AG04449 (cell line): ENCODE measurements around the gene TACR2.

Experiments used
- CTCF ChIA-PET: fragments of 350-600 bp; formaldehyde crosslinking; extraction: SDS; loops from one replicate; lab custom pipeline; 2021; ENCODE audit warnings: antibody characterized with exemption; lab: Yijun Ruan, JAX
- POLR2A ChIA-PET: fragments of 400-600, 350-600 bp; formaldehyde crosslinking; extraction: SDS; loops from one replicate; lab custom pipeline; 2020; ENCODE audit warnings: antibody characterized with exemption, inconsistent platforms; lab: Yijun Ruan, JAX
- DNase-seq: peaks from one replicate; pipeline ENCODE4 v3.0.0-alpha.2; 2010; ENCODE audit warnings: low read depth, low spot score
- H3K4me3 ChIP-seq: 2 replicates; pipeline ENCODE4 v1.5.1; 2011; ENCODE audit warnings: low read depth, mild to moderate bottlenecking, control low read depth, low read length
- CTCF ChIP-seq: IDR thresholded peaks from one replicate; pipeline ENCODE4 v1.5.1; 2011; ENCODE audit warnings: mild to moderate bottlenecking, moderate library complexity, low read length, control low read depth, inconsistent platforms; ENCODE audit not compliant: insufficient read depth; ENCODE audit errors: missing control alignments

TACR2 gene

DNA sequence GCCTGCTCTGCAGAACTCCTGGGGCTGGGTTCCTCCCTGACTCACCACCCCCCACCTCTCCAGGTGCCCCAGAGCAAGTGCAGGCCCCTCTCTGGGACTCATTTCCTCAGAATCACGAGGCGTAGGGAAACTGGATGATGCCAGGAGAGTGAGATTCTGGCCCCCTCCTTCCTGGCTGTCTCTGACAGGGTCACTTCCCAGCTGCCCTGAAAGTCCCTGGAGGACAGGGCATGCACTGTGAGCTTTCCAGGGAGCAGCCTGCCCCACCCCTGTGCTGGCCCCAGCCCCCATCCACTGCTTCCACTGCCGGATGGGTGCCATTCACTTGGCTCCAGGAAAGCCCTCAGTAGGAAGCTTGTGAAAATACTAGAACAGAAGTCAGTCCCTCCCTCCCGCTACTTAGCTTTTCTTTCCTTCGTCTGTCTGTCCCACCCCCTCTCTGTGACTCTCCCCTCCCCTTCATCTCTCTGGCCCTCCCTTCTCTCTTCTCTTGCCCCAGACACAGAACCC lies 10.4 kb downstream of the TACR2 start:
- no peak for DNase-seq
- no peak for TF ChIP-seq CTCF
- no peak overlapping the region for H3K4me3 ChIP-seq
- POLR2A ChIA-PET, result no interaction called here
- CTCF ChIA-PET, result interaction anchor here (0.6 to 6.6 kb wide), 19 partner anchors 11 to 401 kb away, joined by 3 to 81 read pairs (median 4); partner anchors contain the start of gene TACR2

DNA sequence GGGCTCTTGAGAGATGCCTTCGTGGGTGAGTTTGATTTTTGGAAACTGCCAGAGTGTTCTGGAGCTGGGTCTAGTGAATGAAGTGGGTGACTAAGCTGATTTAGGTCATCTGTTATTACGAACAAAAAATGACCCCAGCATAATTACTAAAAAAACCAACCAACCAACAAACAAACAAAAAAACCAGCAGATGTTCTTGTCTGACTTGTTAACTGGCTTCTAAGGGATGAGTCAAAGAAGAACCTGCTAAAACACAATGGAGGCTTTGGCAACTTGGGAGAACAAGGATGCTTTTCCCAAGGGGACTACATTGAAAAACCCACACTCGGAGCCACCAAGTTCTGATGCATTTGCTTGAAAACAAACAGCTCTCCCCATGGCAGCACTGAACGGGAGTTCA lies 11.5 kb downstream of the TACR2 start:
- no peak overlapping the region for H3K4me3 ChIP-seq
- ChIA-PET POLR2A (interaction anchor here (0.8 kb wide), 1 partner anchor 42 kb away, joined by 3 read pairs; no protein-coding TSS in a partner anchor), CTCF (interaction anchor here (1.0 to 6.6 kb wide), 10 partner anchors 8 to 400 kb away, joined by 3 to 81 read pairs (median 4); no protein-coding TSS in a partner anchor)
- no peak for DNase-seq
- no peak for TF ChIP-seq CTCF

GRCh38 chr10:69404786-69405185 lies 11.9 kb downstream of the TACR2 start:
- DNase-seq, result no peak
- CTCF ChIA-PET, result interaction anchor here (0.9 to 6.6 kb wide), 12 partner anchors 8 to 235 kb away, joined by 3 to 81 read pairs (median 4); partner anchors contain the start of genes HKDC1 and TACR2
- TF ChIP-seq CTCF, result no peak
- POLR2A ChIA-PET, result interaction anchor here (0.8 kb wide), 1 partner anchor 42 kb away, joined by 3 read pairs; no protein-coding TSS in a partner anchor
- no peak overlapping the region for H3K4me3 ChIP-seq

GRCh38 chr10:69403519-69403918 lies 13.2 kb downstream of the TACR2 start:
- CTCF ChIA-PET, result interaction anchor here (0.6 to 6.6 kb wide), 11 partner anchors 10 to 239 kb away, joined by 3 to 81 read pairs (median 5); partner anchors contain the start of gene HKDC1
- DNase-seq, result peak; percentile 31
- POLR2A ChIA-PET, result interaction anchor here (0.6 kb wide), 1 partner anchor 8 kb away, joined by 4 read pairs; no protein-coding TSS in a partner anchor
- no peak overlapping the region for H3K4me3 ChIP-seq
- TF ChIP-seq CTCF, result no peak

GRCh38 chr10:69403066-69403465 lies 13.7 kb downstream of the TACR2 start:
- POLR2A ChIA-PET, result interaction anchor here (0.6 kb wide), 1 partner anchor 9 kb away, joined by 4 read pairs; no protein-coding TSS in a partner anchor
- DNase-seq, result no peak
- CTCF ChIA-PET, result interaction anchor here (1.1 to 6.6 kb wide), 9 partner anchors 10 to 240 kb away, joined by 3 to 81 read pairs (median 6); partner anchors contain the start of gene HKDC1
- H3K4me3 ChIP-seq, result no peak overlapping the region
- no peak for TF ChIP-seq CTCF

DNA sequence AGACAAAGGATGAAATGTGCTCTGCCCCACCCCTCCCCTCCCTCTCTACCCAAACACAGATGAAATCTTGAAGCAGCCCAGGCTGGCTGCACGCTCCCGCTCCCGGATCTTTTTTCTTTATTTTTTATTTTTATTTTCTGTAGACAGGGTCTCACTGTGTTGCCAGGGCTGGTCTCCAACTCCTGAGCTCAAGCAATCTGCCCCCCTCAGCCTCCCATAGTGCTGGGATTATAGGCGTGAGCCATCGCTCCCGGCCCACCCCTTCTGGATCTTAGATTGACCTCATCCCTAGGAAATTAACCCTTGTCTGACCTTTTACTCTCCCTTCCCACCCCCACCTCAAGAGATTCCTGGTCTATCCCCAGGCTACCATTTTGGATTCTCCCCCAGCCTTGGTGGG lies 14.3 kb downstream of the TACR2 start:
- no peak for DNase-seq
- no peak for TF ChIP-seq CTCF
- ChIA-PET POLR2A (no interaction called here), CTCF (interaction anchor here (1.1 to 6.6 kb wide), 4 partner anchors 9 to 240 kb away, joined by 3 to 58 read pairs (median 9); no protein-coding TSS in a partner anchor)
- no peak overlapping the region for H3K4me3 ChIP-seq
